Omental fat pad (tissue), 4 donors: ENCODE results near the gene C10orf105. TPM values are rescaled to one million over a fixed set of nuclear protein-coding genes. Genes with fewer than 3 reads are reported as not detected.

Source experiments
- ATAC-seq: fragments of 150-250 bp; one replicate; pipeline ENCODE4 v1.9.1; 2016; ENCODE audit warnings: mild to moderate bottlenecking, moderate library complexity; ENCODE audit not compliant: low FRiP score
- DNase-seq: peaks from one replicate; pipeline ENCODE4 v3.0.0-alpha.2; 2019; ENCODE audit warnings: low spot score
- total RNA-seq, 4 donors: library from RNA; depleted of rRNA; stranded (reverse); fragments of >200 nt; gene quantifications; one replicate each; pipeline ENCODE4 v1.1.0, GENCODE V29; 2016
- TF ChIP-seq, protein P1 (sequence below), 3 donors: fragments of 450-650 bp; IDR thresholded peaks; one replicate each; pipeline ENCODE4 v1.5.1; 2016 to 2017; ENCODE audit warnings: antibody characterized with exemption in 3 of 3, mild to moderate bottlenecking in 3 of 3, moderate library complexity in 2 of 3

C10orf105 gene
- total RNA-seq, 4 donors from 2014 or later: 0.16 to 0.56 (median 0.31) TPM

DNA sequence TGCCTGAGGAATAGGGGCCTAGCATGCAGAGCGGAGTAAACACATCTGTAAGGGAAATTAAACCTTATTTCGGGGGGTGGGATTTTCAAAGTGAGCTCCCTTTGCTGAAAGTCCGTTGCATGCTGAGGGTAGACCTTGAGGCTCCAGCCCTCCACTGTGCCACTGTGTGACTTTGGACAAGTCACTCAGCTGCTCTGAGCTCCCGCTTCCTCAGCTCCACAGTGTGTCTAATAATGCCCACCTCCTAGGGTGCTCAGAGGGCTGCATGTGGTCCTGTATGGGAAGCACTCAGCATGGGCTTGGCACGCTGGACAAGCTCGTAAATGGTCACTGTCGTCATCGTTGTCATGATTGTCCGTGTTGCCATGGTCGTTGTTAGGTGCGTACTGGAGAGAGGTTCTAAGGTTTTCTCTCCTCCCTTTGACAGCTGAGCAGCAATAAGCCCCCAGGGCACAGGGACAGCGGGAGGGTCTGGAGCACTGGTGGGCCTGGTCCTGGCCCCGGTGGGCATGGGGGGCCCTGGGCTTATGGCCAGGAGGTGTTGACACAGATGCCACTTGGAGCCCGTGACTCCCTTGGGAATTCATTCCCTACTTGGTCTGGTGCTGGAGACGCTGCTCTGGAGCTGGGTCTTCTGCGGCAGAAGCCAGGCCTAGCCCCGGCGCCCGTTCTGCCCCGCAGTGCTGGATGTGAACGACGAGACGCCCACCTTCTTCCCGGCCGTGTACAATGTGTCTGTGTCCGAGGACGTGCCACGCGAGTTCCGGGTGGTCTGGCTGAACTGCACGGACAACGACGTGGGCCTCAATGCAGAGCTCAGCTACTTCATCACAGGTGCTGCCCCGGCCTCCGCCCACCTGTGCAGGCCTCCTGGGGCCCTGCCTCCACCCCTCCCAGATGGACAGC, 13.1 kb downstream of the C10orf105 start:
- TF ChIP-seq, protein P1, sequence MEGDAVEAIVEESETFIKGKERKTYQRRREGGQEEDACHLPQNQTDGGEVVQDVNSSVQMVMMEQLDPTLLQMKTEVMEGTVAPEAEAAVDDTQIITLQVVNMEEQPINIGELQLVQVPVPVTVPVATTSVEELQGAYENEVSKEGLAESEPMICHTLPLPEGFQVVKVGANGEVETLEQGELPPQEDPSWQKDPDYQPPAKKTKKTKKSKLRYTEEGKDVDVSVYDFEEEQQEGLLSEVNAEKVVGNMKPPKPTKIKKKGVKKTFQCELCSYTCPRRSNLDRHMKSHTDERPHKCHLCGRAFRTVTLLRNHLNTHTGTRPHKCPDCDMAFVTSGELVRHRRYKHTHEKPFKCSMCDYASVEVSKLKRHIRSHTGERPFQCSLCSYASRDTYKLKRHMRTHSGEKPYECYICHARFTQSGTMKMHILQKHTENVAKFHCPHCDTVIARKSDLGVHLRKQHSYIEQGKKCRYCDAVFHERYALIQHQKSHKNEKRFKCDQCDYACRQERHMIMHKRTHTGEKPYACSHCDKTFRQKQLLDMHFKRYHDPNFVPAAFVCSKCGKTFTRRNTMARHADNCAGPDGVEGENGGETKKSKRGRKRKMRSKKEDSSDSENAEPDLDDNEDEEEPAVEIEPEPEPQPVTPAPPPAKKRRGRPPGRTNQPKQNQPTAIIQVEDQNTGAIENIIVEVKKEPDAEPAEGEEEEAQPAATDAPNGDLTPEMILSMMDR (IDR thresholded peaks at IDR 0.05): no peak
- ATAC-seq (no peak), DNase-seq (no peak)

DNA sequence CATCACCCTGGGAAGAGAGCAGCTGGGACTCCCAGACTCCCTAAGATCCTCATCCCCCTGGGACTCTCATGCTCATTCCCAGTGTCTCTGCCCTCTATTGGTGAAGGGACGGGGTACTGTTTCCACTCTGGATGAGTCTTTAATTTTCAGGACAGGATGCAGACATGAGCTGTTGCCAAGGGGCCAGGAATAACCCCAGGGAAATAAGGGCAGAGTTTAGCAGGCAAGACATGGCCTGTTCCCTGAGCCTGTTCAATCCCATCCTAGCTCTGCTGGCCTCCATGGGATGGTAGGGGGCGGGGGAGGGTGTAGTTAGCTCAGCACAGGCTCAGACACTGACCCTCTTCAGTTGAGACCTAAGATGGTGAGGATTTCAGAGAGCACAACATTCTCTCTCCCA, 14.0 kb downstream of the C10orf105 start:
- no peak for ATAC-seq
- TF ChIP-seq, protein P1 (IDR thresholded peaks at IDR 0.05): no peak
- no peak for DNase-seq

DNA sequence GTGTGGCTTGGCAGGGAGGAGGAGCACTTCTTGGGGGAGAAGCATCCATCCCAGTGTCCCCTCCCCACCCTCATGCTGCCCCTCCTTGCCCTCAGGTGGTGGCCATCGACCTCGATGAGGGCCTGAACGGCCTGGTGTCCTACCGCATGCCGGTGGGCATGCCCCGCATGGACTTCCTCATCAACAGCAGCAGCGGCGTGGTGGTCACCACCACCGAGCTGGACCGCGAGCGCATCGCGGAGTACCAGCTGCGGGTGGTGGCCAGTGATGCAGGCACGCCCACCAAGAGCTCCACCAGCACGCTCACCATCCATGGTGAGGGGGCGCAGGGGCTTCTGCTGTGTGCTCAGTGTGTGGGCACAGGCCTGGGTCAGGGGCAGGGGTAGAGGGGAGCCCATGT, 14.8 kb downstream of the C10orf105 start:
- ATAC-seq: no peak
- DNase-seq: no peak
- TF ChIP-seq, protein P1 (IDR thresholded peaks at IDR 0.05): no peak

DNA sequence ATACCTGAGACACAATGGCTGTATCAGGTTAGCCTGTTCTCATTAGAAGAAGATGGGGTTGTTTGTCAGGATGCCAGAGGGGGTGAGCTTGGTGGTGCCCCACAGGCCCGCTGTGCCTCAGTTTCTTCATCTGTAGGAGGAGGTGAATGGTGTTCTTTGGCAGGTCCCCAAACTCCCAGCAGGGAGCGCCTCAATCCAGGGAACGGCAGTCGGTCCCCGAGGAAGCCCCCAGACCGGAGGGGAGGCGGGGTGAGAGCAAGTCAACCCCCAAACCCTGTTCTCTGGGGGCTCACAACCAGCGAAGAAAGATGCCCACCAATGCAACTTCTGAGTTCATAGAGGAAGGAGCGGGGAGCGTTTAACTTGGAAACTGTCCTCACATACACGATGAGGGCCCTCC, 16.0 kb downstream of the C10orf105 start:
- DNase-seq: no peak
- TF ChIP-seq, protein P1 (IDR thresholded peaks at IDR 0.05): no peak
- ATAC-seq: no peak

DNA sequence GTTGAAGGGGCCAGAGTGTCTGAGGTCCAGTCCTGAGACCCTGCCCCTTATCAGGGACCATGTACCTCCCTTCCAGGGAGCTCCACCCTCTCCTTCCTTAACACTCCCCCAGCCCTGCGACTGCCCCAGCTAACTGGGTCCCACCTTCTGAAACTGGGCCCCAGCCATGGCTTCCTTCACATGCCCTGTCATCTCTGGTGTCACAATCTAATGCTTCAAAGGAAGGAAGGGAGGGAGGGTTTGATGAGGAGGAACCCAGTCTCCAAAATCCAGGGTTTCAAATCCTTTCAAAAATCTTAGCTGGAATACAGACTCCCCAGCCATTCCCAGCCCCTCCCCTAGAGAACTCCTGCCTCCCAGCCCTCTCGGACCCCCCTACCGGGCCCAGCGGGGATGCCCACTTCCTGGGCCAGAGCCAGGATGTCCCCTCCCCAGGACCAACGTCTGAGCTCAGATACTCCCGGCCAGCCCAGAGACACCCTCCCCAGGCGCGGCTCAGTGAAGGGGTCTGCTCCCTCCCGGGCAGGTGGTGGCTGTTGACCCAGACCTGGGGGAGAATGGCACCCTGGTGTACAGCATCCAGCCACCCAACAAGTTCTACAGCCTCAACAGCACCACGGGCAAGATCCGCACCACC, 18.0 kb downstream of the C10orf105 start:
- ATAC-seq (no peak), DNase-seq (no peak)
- TF ChIP-seq, protein P1 (IDR thresholded peaks at IDR 0.05): no peak

DNA sequence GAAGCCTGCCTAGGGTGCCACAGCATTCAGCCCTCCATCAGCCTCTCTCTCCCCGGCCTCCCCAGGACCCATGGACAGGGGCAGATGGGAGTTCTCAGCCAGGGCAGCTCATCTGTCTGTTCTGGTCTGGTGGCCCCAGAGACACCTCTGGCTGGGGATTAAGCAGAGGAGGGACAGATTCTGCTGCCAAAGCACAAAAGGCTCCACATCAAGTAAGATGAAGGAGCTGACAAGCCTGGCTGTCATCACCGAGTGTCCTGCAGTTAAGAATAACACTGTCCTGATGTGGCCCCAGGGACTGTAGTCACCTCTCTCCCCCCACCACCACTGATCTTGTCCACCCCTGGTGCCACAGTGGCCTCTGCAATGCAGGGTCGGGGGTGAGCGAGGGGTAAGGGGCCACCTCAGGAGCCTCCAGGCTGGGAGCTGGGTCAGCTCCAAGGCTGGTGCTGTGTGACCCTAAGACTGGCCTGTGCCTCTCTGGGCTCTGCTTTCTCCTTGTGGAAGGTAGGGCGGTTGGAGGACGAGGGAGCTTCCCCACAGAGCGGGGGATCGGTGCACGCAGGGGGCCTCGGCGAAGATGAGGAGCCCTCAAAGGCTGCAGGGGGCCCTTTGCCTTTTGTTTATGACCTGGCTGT, 18.7 kb downstream of the C10orf105 start:
- TF ChIP-seq, protein P1 (IDR thresholded peaks at IDR 0.05): no peak
- DNase-seq: no peak
- no peak for ATAC-seq
